Measurements from ENCODE around the gene PBRM1. TPM values are rescaled to one million over a fixed set of nuclear protein-coding genes. Genes with fewer than 3 reads are reported as not detected.
A peak's percentile ranks its signal among the peaks of the same experiment; 100 is the strongest.

Gene PBRM1
- total RNA-seq, 1 experiment from 2014 or later: 74.2 TPM

DNA sequence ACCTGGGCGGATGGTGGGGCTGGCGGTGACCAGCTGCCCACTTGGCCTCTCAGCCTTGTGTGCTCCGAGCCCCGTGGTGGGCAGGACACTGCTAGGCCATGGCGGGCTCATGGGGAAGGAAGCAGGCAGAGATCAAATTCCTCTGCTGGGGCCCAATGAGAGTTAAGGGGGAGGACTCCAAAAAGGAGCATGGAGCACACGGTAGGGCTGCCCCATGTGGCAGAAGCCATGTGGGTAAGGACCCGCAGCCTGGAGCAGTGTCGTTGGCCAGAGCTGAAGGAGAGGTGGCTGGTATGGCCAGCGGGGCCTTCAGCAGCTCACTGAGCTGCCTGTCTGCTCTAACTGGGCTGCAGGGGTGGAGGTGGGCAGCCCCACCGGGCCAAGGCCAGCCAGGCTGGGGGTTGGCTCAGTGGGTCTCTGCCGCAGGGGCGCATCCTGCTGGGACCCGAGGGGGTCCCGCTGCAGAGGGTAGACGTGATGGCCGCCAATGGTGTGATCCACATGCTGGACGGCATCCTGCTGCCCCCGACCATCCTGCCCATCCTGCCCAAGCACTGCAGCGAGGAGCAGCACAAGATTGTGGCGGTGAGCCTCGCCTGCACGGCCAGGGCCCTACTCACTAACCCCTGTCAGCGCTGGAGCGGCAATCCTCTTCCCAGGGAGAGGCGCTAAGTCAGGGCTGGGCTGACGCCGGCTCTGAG lies 179.3 kb downstream of the PBRM1 start:
- H3K9ac ChIP-seq (ENCODE audit: extremely low read depth, insufficient read length, low read length): no peak overlapping the region
- no peak overlapping the region for H4K91ac ChIP-seq (ENCODE audit: insufficient read length, low read depth, low read length)
- H3K56ac ChIP-seq (ENCODE audit: insufficient read length, low read depth, low read length): no peak overlapping the region
- H3K9me3 Mint-ChIP-seq: no peaks in the 10 kb centered on the region
- no peak overlapping the region for H3K4ac ChIP-seq (ENCODE audit: low read depth, low read length)
- H3K4me1 ChIP-seq (ENCODE audit: insufficient read depth, low read length): no peaks in the 10 kb centered on the region; the same call in 1 of the 2 replicates
- no peaks in the 10 kb centered on the region for H4K20me1 ChIP-seq (ENCODE audit: control insufficient read depth, insufficient read depth, insufficient read length)
- H3K79me2 ChIP-seq (ENCODE audit: insufficient read depth, low read length): no peaks in the 10 kb centered on the region
- no peaks in the 10 kb centered on the region; the same call in 1 of the 2 replicates for H3K27me3 Mint-ChIP-seq (ENCODE audit: low read depth)
- no peaks in the 10 kb centered on the region for H3K9me3 ChIP-seq (ENCODE audit: control insufficient read depth, low read depth, low read length)
- H3K23ac ChIP-seq (ENCODE audit: insufficient read length, low read depth, low read length): no peak overlapping the region
- no peak overlapping the region for H2BK120ac ChIP-seq (ENCODE audit: low read depth, low read length, poor library complexity, severe bottlenecking)
- H2BK12ac ChIP-seq (ENCODE audit: insufficient read length, low read depth, low read length): no peak overlapping the region
- H3K36me3 Mint-ChIP-seq (ENCODE audit: insufficient read depth in 1 of 3, low read depth in 3 of 3): no peaks in the 10 kb centered on the region; a peak in 1 of 7 replicates
- no peaks in the 10 kb centered on the region for H3K79me1 ChIP-seq (ENCODE audit: insufficient read depth, low read depth, low read length, poor library complexity, severe bottlenecking)
- H3K4me2 ChIP-seq (ENCODE audit: insufficient read depth, insufficient read length, low read length): no peak overlapping the region
- no peak overlapping the region for H3K14ac ChIP-seq (ENCODE audit: insufficient read depth, low read length)
- TF ChIP-seq, protein P1, sequence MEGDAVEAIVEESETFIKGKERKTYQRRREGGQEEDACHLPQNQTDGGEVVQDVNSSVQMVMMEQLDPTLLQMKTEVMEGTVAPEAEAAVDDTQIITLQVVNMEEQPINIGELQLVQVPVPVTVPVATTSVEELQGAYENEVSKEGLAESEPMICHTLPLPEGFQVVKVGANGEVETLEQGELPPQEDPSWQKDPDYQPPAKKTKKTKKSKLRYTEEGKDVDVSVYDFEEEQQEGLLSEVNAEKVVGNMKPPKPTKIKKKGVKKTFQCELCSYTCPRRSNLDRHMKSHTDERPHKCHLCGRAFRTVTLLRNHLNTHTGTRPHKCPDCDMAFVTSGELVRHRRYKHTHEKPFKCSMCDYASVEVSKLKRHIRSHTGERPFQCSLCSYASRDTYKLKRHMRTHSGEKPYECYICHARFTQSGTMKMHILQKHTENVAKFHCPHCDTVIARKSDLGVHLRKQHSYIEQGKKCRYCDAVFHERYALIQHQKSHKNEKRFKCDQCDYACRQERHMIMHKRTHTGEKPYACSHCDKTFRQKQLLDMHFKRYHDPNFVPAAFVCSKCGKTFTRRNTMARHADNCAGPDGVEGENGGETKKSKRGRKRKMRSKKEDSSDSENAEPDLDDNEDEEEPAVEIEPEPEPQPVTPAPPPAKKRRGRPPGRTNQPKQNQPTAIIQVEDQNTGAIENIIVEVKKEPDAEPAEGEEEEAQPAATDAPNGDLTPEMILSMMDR (conservative IDR thresholded peaks at IDR 0.05): no peak
- no peaks in the 10 kb centered on the region for H3K27me3 ChIP-seq (ENCODE audit: insufficient read depth, low read length)
- no peak overlapping the region for H3K27ac Mint-ChIP-seq
- DNase-seq: no peak
- no peak overlapping the region for H4K5ac ChIP-seq (ENCODE audit: insufficient read length, low read depth, low read length)
- no peak overlapping the region for H3T11ph ChIP-seq (ENCODE audit: low read length)
- H2BK20ac ChIP-seq (ENCODE audit: low read depth, low read length, poor library complexity, severe bottlenecking): no peak overlapping the region
- no peak overlapping the region for H3K4me3 Mint-ChIP-seq
- H2BK15ac ChIP-seq (ENCODE audit: low read depth, low read length): no peak overlapping the region
- H2AFZ ChIP-seq (ENCODE audit: low read length): no peak overlapping the region
- H2BK5ac ChIP-seq (ENCODE audit: insufficient read length, low read length): peak overlapping the region; percentile 51
- no peak overlapping the region for H4K8ac ChIP-seq (replicated peaks; ENCODE audit: insufficient read length, low read depth, low read length)
- no peaks in the 10 kb centered on the region for H3K23me2 ChIP-seq (ENCODE audit: insufficient read length, low read depth, low read length, poor library complexity, severe bottlenecking)
- WGBS (ENCODE audit: extremely low coverage, insufficient read length, low lambda C conversion rate): no CpG with 5 or more reads among the region's 27 CpGs
- H3K4me1 Mint-ChIP-seq: peaks cover 14 to 27% of the 10 kb centered on the region in 2 experiments
- no peak overlapping the region for H3K27ac ChIP-seq (ENCODE audit: insufficient read length, low read depth, low read length)
- no peak overlapping the region for H2AK5ac ChIP-seq (ENCODE audit: insufficient read length, low read length)
- no peak overlapping the region for H3K18ac ChIP-seq (ENCODE audit: insufficient read length, low read depth, low read length)

All from H9 (cell line).